Thyroid gland (tissue), 4 donors: ENCODE data around the gene PHF13.

Experiments used
- POLR2A ChIP-seq, 2 donors: fragments of 450-650 bp; IDR thresholded peaks; one replicate each; pipeline ENCODE4 v1.6.1; 2017; ENCODE audit warnings: antibody characterized with exemption in 2 of 2, mild to moderate bottlenecking in 2 of 2, moderate library complexity in 1 of 2
- TF ChIP-seq, protein P1 (sequence below), 6 experiments: fragments of 200-600 bp in 3 of 6; fragments of 450-650 bp in 3 of 6; sonication (generic) in 3 of 6; IDR thresholded peaks; one replicate each; pipeline ENCODE4 v1.5.1; 2016 to 2019; ENCODE audit warnings: antibody characterized with exemption in 6 of 6, mild to moderate bottlenecking in 2 of 6, inconsistent platforms in 1 of 6, moderate library complexity in 1 of 6

DNA sequence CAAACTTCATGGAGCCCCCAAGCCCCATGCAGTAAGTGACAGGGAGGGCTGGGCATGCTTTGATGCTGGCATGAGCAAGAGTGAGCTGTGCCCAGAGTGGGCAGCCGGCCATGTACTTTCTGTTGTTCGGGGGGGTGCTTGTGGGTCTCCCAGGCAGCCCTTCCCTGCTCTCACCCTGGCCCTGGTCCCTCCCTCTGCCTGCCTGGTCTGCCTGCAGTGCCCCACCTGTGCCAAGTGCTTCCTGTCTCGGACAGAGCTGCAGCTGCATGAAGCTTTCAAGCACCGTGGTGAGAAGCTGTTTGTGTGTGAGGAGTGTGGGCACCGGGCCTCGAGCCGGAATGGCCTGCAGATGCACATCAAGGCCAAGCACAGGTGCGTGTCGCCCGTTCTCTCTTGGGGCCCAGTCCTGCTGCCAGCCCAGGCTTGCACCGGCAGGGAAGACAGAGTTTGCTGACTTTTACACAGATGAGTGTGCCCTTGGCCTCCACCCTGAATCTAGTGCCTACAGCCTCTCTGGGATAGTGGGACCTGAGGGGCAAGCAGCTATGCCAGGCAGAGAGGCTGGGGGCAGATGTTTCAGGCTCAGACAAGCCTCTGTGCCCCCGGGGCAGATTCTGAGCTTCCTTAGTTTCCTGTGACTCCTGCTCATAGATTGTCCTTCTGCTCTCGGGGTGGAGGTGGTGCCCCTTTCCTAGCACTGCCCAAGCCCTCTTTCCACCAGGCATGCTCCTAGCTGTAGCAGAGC lies 26.1 kb upstream of the PHF13 start:
- TF ChIP-seq, protein P1, sequence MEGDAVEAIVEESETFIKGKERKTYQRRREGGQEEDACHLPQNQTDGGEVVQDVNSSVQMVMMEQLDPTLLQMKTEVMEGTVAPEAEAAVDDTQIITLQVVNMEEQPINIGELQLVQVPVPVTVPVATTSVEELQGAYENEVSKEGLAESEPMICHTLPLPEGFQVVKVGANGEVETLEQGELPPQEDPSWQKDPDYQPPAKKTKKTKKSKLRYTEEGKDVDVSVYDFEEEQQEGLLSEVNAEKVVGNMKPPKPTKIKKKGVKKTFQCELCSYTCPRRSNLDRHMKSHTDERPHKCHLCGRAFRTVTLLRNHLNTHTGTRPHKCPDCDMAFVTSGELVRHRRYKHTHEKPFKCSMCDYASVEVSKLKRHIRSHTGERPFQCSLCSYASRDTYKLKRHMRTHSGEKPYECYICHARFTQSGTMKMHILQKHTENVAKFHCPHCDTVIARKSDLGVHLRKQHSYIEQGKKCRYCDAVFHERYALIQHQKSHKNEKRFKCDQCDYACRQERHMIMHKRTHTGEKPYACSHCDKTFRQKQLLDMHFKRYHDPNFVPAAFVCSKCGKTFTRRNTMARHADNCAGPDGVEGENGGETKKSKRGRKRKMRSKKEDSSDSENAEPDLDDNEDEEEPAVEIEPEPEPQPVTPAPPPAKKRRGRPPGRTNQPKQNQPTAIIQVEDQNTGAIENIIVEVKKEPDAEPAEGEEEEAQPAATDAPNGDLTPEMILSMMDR (IDR thresholded peaks at IDR 0.05): no peak
- peak in 1 of 2 donors; percentile 47 for TF ChIP-seq POLR2A (IDR thresholded peaks at IDR 0.05)
